CD14-positive monocyte (primary cell): ENCODE measurements around the gene TALDO1. TPM values are rescaled to one million over a fixed set of nuclear protein-coding genes. Genes with fewer than 3 reads are reported as not detected.

Experiments used
- DNase-seq, 3 donors: peaks; one replicate each; pipeline ENCODE4 v3.0.0-alpha.2; 2011 to 2022
- H2AFZ ChIP-seq: 2 replicates; pipeline ENCODE4 v1.6.0; 2012; ENCODE audit warnings: mild to moderate bottlenecking, low read depth, low read length, inconsistent platforms; ENCODE audit not compliant: insufficient read depth, poor library complexity, severe bottlenecking
- H3K27ac ChIP-seq, 2 donors: 1 replicate in 1 of 2; 2 replicates in 1 of 2; pipeline ENCODE4 v1.5.1; 2012 to 2013; ENCODE audit warnings: low read length in 2 of 2, control low read depth in 1 of 2, inconsistent platforms in 1 of 2, low read depth in 1 of 2, mild to moderate bottlenecking in 1 of 2
- H3K27me3 ChIP-seq, 2 donors: one replicate each; pipeline versions ENCODE4 v1.6.0 to v1.6.1; 2011 to 2013; ENCODE audit warnings: low read length in 2 of 2; ENCODE audit not compliant: control insufficient read depth in 2 of 2, insufficient read depth in 2 of 2
- H3K36me3 ChIP-seq, 2 donors: replicated peaks in 1 of 2; 1 replicate in 1 of 2; 2 replicates in 1 of 2; pipeline versions ENCODE4 v1.5.1 to v1.6.1; 2012 to 2013; ENCODE audit warnings: low read length in 2 of 2, control low read depth in 1 of 2, inconsistent platforms in 1 of 2, mild to moderate bottlenecking in 1 of 2; ENCODE audit not compliant: insufficient read depth in 2 of 2, control insufficient read depth in 1 of 2
- H3K4me1 ChIP-seq, 2 donors: 1 replicate in 1 of 2; 2 replicates in 1 of 2; pipeline versions ENCODE4 v1.5.1 to v1.6.1; 2012 to 2013; ENCODE audit warnings: low read length in 2 of 2, control low read depth in 1 of 2, inconsistent platforms in 1 of 2, mild to moderate bottlenecking in 1 of 2, moderate library complexity in 1 of 2; ENCODE audit not compliant: insufficient read depth in 2 of 2, control insufficient read depth in 1 of 2
- H3K4me2 ChIP-seq: replicated peaks from 2 replicates; pipeline ENCODE3; 2012; ENCODE audit warnings: low read length, moderate library complexity, mild to moderate bottlenecking; ENCODE audit not compliant: poor library complexity, severe bottlenecking; ENCODE audit errors: extremely low read depth
- H3K4me3 ChIP-seq, 3 experiments: fragments of 200-600 bp in 1 of 3; sonication (generic) in 1 of 3; replicated peaks in 1 of 3; 1 replicate in 2 of 3; 2 replicates in 1 of 3; pipeline ENCODE4 v1.5.1; 2011 to 2013; ENCODE audit warnings: low read length in 3 of 3, mild to moderate bottlenecking in 3 of 3, control low read depth in 2 of 3, low read depth in 2 of 3, inconsistent platforms in 1 of 3, moderate library complexity in 1 of 3
- H3K79me2 ChIP-seq: 2 replicates; pipeline ENCODE4 v1.6.0; 2012; ENCODE audit warnings: mild to moderate bottlenecking, control low read depth, inconsistent platforms, low read length, moderate library complexity; ENCODE audit not compliant: insufficient read depth
- H3K9ac ChIP-seq: 2 replicates; pipeline ENCODE4 v1.6.0; 2017; ENCODE audit warnings: low read length, mild to moderate bottlenecking; ENCODE audit not compliant: insufficient read depth, poor library complexity, severe bottlenecking
- H3K9me3 ChIP-seq, 2 donors: replicated peaks in 1 of 2; 1 replicate in 1 of 2; 2 replicates in 1 of 2; pipeline versions ENCODE4 v1.5.1 to v1.6.1; 2012 to 2013; ENCODE audit warnings: low read length in 2 of 2, control low read depth in 1 of 2; ENCODE audit not compliant: control insufficient read depth in 1 of 2, insufficient read depth in 1 of 2
- H4K20me1 ChIP-seq: 2 replicates; pipeline ENCODE4 v1.6.0; 2012; ENCODE audit warnings: mild to moderate bottlenecking, low read length, control low read depth, moderate library complexity; ENCODE audit not compliant: insufficient read depth
- H3K27ac Mint-ChIP-seq, 7 donors: one replicate each; pipeline ENCODE4 v1.8.0; 2020; ENCODE audit warnings: mild to moderate bottlenecking in 7 of 7, mixed read lengths in 7 of 7, moderate library complexity in 6 of 7, inconsistent platforms in 2 of 7
- H3K27me3 Mint-ChIP-seq, 3 donors: one replicate each; pipeline ENCODE4 v1.8.0; 2021 to 2022; ENCODE audit warnings: low read depth in 3 of 3, mild to moderate bottlenecking in 3 of 3, mixed read lengths in 3 of 3, moderate library complexity in 3 of 3, inconsistent platforms in 1 of 3
- H3K36me3 Mint-ChIP-seq, 2 donors: one replicate each; pipeline ENCODE4 v1.8.0; 2020; ENCODE audit warnings: mixed read lengths in 2 of 2, inconsistent platforms in 1 of 2, mild to moderate bottlenecking in 1 of 2
- H3K4me1 Mint-ChIP-seq: one replicate; pipeline ENCODE4 v1.8.0; 2020; ENCODE audit warnings: mild to moderate bottlenecking, mixed read lengths
- H3K4me3 Mint-ChIP-seq, 2 donors: one replicate each; pipeline ENCODE4 v1.8.0; 2020; ENCODE audit warnings: mild to moderate bottlenecking in 2 of 2, mixed read lengths in 2 of 2, moderate library complexity in 1 of 2
- H3K9me3 Mint-ChIP-seq, 7 donors: one replicate each; pipeline ENCODE4 v1.8.0; 2020 to 2022; ENCODE audit warnings: mixed read lengths in 7 of 7, mild to moderate bottlenecking in 6 of 7, moderate library complexity in 6 of 7, inconsistent platforms in 2 of 7
- WGBS: methylation state at CpG from one replicate; pipeline ENCODE4 v1.1.5; 2013; ENCODE audit warnings: missing lambda C conversion rate; ENCODE audit not compliant: insufficient coverage; 5-methylcytosine and 5-hydroxymethylcytosine counted together
- intact Hi-C, 2 donors: fragments of 100-400 bp; cut with micrococcal nuclease; formaldehyde crosslinking; loops; one replicate each; pipeline versions ENCODE4 v1.15.0 to v1.15.1; 2023
- polyA plus RNA-seq, 3 donors: library from polyadenylated mRNA; depleted of rRNA in 1 of 3; unstranded in 2 of 3; stranded (reverse) in 1 of 3; fragments of 300-500 nt in 2 of 3; fragments of >200 nt in 1 of 3; fragmentation: Illumina TruSeq in 2 of 3; gene quantifications; 1 replicate in 2 of 3; 2 replicates in 1 of 3; pipeline ENCODE4 v1.2.3, GENCODE V29; 2012 to 2021
- TF ChIP-seq, protein P1 (sequence below): fragments of 200-600 bp; IDR thresholded peaks from one replicate; pipeline ENCODE4 v1.8.0; 2022; ENCODE audit warnings: antibody characterized with exemption, mild to moderate bottlenecking

Gene TALDO1
- polyA plus RNA-seq, 3 donors: 502 to 1,249 (median 1,224) TPM

GRCh38 chr11:778976-779954 lies 32.0 kb downstream of the TALDO1 start:
- no peaks in the 10 kb centered on the region for H3K27me3 ChIP-seq
- H3K4me2 ChIP-seq: peak overlapping the region; percentile 94
- peaks cover 11 to 14% of the 10 kb centered on the region in 2 donors for H3K36me3 Mint-ChIP-seq
- H3K4me1 Mint-ChIP-seq: peaks cover 39% of the 10 kb centered on the region
- peaks cover 3 to 13% (median 4%) of the 10 kb centered on the region in 3 donors for H3K27me3 Mint-ChIP-seq
- WGBS: 95% methylated on average over 16 of the region's 23 CpGs
- H3K4me3 ChIP-seq: no peak overlapping the region
- H3K36me3 ChIP-seq: peaks cover 0 to 8% of the 10 kb centered on the region in 2 donors
- DNase-seq: no peak
- peak overlapping the region in 1 of 2 donors; percentile 48 for H3K4me3 Mint-ChIP-seq
- intact Hi-C loops: no loop called here
- no peak overlapping the region for H3K27ac ChIP-seq
- peaks cover 0 to 2% (median 0%) of the 10 kb centered on the region in 7 donors for H3K9me3 Mint-ChIP-seq
- H3K9me3 ChIP-seq: no peaks in the 10 kb centered on the region
- peaks cover 45% of the 10 kb centered on the region for H3K79me2 ChIP-seq
- H2AFZ ChIP-seq: no peak overlapping the region
- peaks cover 30% of the 10 kb centered on the region for H4K20me1 ChIP-seq
- peak overlapping the region in 2 of 7 donors; percentile 8 to 31 for H3K27ac Mint-ChIP-seq
- no peak overlapping the region for H3K9ac ChIP-seq
- peaks cover 29 to 36% of the 10 kb centered on the region in 2 donors for H3K4me1 ChIP-seq
- TF ChIP-seq, protein P1, sequence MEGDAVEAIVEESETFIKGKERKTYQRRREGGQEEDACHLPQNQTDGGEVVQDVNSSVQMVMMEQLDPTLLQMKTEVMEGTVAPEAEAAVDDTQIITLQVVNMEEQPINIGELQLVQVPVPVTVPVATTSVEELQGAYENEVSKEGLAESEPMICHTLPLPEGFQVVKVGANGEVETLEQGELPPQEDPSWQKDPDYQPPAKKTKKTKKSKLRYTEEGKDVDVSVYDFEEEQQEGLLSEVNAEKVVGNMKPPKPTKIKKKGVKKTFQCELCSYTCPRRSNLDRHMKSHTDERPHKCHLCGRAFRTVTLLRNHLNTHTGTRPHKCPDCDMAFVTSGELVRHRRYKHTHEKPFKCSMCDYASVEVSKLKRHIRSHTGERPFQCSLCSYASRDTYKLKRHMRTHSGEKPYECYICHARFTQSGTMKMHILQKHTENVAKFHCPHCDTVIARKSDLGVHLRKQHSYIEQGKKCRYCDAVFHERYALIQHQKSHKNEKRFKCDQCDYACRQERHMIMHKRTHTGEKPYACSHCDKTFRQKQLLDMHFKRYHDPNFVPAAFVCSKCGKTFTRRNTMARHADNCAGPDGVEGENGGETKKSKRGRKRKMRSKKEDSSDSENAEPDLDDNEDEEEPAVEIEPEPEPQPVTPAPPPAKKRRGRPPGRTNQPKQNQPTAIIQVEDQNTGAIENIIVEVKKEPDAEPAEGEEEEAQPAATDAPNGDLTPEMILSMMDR: no peak

GRCh38 chr11:779955-780532 lies 32.8 kb downstream of the TALDO1 start:
- H3K4me1 ChIP-seq: peaks cover 29 to 36% of the 10 kb centered on the region in 2 donors
- Mint-ChIP-seq H3K4me1 (peaks cover 37% of the 10 kb centered on the region), H3K4me3 (no peak overlapping the region), H3K27me3 (peaks cover 3 to 13% (median 4%) of the 10 kb centered on the region in 3 donors), H3K27ac (no peak overlapping the region), H3K9me3 (peaks cover 0 to 2% (median 0%) of the 10 kb centered on the region in 7 donors), H3K36me3 (peaks cover 9 to 11% of the 10 kb centered on the region in 2 donors)
- over 99% methylated on average over 14 of the region's 16 CpGs for WGBS
- peaks cover 0 to 8% of the 10 kb centered on the region in 2 donors for H3K36me3 ChIP-seq
- peaks cover 37% of the 10 kb centered on the region for H3K79me2 ChIP-seq
- H3K4me2 ChIP-seq: no peak overlapping the region
- H3K27me3 ChIP-seq: no peaks in the 10 kb centered on the region
- no peak overlapping the region for H3K9ac ChIP-seq
- H3K27ac ChIP-seq: no peak overlapping the region
- no peaks in the 10 kb centered on the region for H3K9me3 ChIP-seq
- intact Hi-C loops: no loop called here
- no peak overlapping the region for H3K4me3 ChIP-seq
- no peak overlapping the region for H2AFZ ChIP-seq
- H4K20me1 ChIP-seq: peaks cover 22% of the 10 kb centered on the region
- TF ChIP-seq, protein P1: no peak
- DNase-seq: no peak
